Measurements from ENCODE around the gene FSCN2.

- TF ChIP-seq CTCF (IDR thresholded peaks at IDR 0.05) (no peak), POLR2A (IDR thresholded peaks at IDR 0.05) (no peak)
These were observed 57.9 kb downstream of the FSCN2 start for GRCh38 chr17:81586096-81586495.

All from breast epithelium (tissue), 3 donors.